PC-3 (cell line): ENCODE results near the gene ALG9. TPM values are rescaled to one million over a fixed set of nuclear protein-coding genes. Genes with fewer than 3 reads are reported as not detected.
A peak's percentile ranks its signal among the peaks of the same experiment; 100 is the strongest.

Experiments used
- ATAC-seq: fragments of 200-7000 bp; cut with Tn5 transposase; 2 replicates; pipeline ENCODE4 v1.9.1; 2020; ENCODE audit warnings: mild to moderate bottlenecking, moderate library complexity
- BruUV-seq: library from RNA; stranded (reverse); fragments of 400-500 nt; replicated peaks from 2 replicates; lab custom pipeline; 2021; lab: Mats Ljungman, UMichigan
- CTCF ChIA-PET: fragments of 300-600 bp; sonication (Branson Sonifier 250); formaldehyde crosslinking; loops from one replicate; lab custom pipeline; 2022; ENCODE audit warnings: antibody characterized with exemption; lab: Charles Lee
- POLR2A ChIA-PET: fragments of 300-600 bp; sonication (Branson Sonifier 250); formaldehyde crosslinking; loops from one replicate; lab custom pipeline; 2022; ENCODE audit warnings: antibody characterized with exemption; ENCODE audit not compliant: unreplicated experiment; lab: Charles Lee
- DNase-seq: peaks from one replicate; pipeline ENCODE4 v3.0.0-alpha.2; 2015
- H2AFZ ChIP-seq: fragments of 300-600 bp; sonication (generic); 2 replicates; pipeline ENCODE4 v1.6.0; 2016; ENCODE audit warnings: antibody characterized with exemption, low read length
- H3F3A ChIP-seq: fragments of 300-600 bp; sonication (generic); one replicate; pipeline ENCODE4 v1.6.0; 2017; ENCODE audit warnings: antibody characterized with exemption, low read length, control low read depth, mild to moderate bottlenecking; ENCODE audit not compliant: unreplicated experiment
- H3K27ac ChIP-seq: fragments of 300-600 bp; sonication (generic); 2 replicates; pipeline ENCODE4 v1.5.1; 2016; ENCODE audit warnings: mild to moderate bottlenecking, low read length
- H3K27me3 ChIP-seq: fragments of 300-600 bp; sonication (generic); 2 replicates; pipeline ENCODE4 v1.6.1; 2016; ENCODE audit warnings: low read length, mixed read lengths
- H3K36me3 ChIP-seq: fragments of 300-600 bp; sonication (generic); 2 replicates; pipeline ENCODE4 v1.6.1; 2016; ENCODE audit warnings: low read depth, mixed run types, low read length, mixed read lengths
- H3K4me1 ChIP-seq: fragments of 300-600 bp; sonication (generic); 2 replicates; pipeline ENCODE4 v1.5.1; 2016; ENCODE audit warnings: low read length; ENCODE audit not compliant: insufficient read depth
- H3K4me2 ChIP-seq: fragments of 300-600 bp; sonication (generic); 2 replicates; pipeline ENCODE4 v1.6.0; 2016; ENCODE audit warnings: low read length
- H3K4me3 ChIP-seq: fragments of 300-600 bp; sonication (generic); 2 replicates; pipeline ENCODE4 v1.5.1; 2016; ENCODE audit warnings: mild to moderate bottlenecking, low read length, mixed read lengths
- H3K79me2 ChIP-seq: fragments of 300-600 bp; sonication (generic); 2 replicates; pipeline ENCODE4 v1.6.1; 2017; ENCODE audit warnings: low read length, mixed read lengths
- H3K9ac ChIP-seq: fragments of 300-600 bp; sonication (generic); 2 replicates; pipeline ENCODE4 v1.6.0; 2016; ENCODE audit warnings: mild to moderate bottlenecking, low read length
- H3K9me2 ChIP-seq: fragments of 300-600 bp; sonication (generic); replicated peaks from 2 replicates; pipeline ENCODE4 v1.6.1; 2016; ENCODE audit warnings: mixed run types, low read length, mixed read lengths
- H3K9me3 ChIP-seq: fragments of 300-600 bp; sonication (generic); 2 replicates; pipeline ENCODE4 v1.6.1; 2016; ENCODE audit warnings: low read length, mixed read lengths
- H4K20me1 ChIP-seq: fragments of 300-600 bp; sonication (generic); 2 replicates; pipeline ENCODE4 v1.6.1; 2016; ENCODE audit warnings: low read length, mixed read lengths
- EZH2 ChIP-seq: fragments of 300-600 bp; sonication (generic); IDR thresholded peaks from one replicate; pipeline ENCODE4 v1.6.1; 2017; ENCODE audit warnings: antibody characterized with exemption, mild to moderate bottlenecking, low read length; ENCODE audit not compliant: unreplicated experiment
- EZH2phosphoT487 ChIP-seq: fragments of 300-600 bp; sonication (generic); IDR thresholded peaks from 2 replicates; pipeline ENCODE4 v1.6.1; 2018; ENCODE audit warnings: mild to moderate bottlenecking, antibody characterized with exemption, low read length, borderline replicate concordance
- intact Hi-C: fragments of 100-400 bp; cut with micrococcal nuclease; formaldehyde crosslinking; loops from 2 replicates; pipeline ENCODE4 v1.9.0; 2023
- total RNA-seq: library from RNA; depleted of rRNA; stranded (reverse); fragments of >200 nt; gene quantifications from 2 replicates; pipeline ENCODE4 v1.2.3, GENCODE V29; 2014
- TF ChIP-seq, protein P1 (sequence below): fragments of 300-600 bp; sonication (generic); conservative IDR thresholded peaks from 2 replicates; pipeline ENCODE4 v1.5.1; 2017; ENCODE audit warnings: antibody characterized with exemption, low read depth, mild to moderate bottlenecking, low read length

The ALG9 gene
- total RNA-seq, 1 experiment from 2014 or later = 34.3 TPM

DNA sequence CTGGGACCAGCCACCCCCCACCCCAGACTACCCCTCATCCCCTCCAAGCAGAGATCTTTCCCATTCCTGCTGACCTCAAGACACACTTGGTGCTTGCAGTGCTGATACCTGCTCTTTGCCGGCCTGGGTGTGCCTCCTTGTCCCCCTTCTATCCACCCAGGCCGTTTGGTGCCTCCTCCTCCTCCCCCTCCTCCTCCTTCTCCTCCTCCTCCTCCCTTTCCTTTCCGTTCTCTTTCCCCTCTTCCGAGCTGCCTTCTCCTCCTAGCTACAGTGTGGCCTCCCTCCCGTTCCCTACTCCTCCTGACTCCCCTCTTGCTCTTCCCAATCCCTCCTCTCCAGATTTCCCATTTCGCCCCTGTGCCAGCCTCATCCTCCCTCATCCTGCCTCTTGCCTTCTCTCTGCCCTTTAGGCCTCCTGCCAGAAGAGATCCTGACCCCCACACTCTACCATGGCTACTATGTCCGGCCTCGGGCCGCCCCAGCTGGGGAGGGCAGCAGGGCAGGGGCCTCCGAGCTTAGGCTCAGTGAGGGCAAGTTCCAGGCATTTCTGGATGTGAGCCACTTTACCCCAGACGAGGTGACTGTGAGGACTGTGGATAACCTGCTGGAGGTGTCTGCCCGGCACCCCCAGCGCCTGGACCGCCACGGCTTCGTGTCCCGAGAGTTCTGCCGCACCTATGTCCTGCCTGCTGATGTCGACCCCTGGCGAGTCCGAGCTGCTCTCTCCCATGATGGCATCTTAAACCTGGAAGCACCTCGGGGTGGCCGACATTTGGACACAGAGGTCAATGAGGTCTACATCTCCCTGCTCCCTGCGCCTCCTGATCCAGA is 41.9 kb upstream of the ALG9 start:
- no peak overlapping the region for H3K27ac ChIP-seq
- DNase-seq = no peak
- H3F3A ChIP-seq = no peaks in the 10 kb centered on the region
- POLR2A ChIA-PET = no interaction called here
- no peak overlapping the region for H3K4me3 ChIP-seq
- H3K36me3 ChIP-seq = no peaks in the 10 kb centered on the region
- intact Hi-C loops = no loop called here
- H3K27me3 ChIP-seq = no peaks in the 10 kb centered on the region
- no peak overlapping the region for H3K9ac ChIP-seq
- no peaks in the 10 kb centered on the region for H3K9me3 ChIP-seq
- no peaks in the 10 kb centered on the region for H3K79me2 ChIP-seq
- CTCF ChIA-PET = no interaction called here
- BruUV-seq = no TSS peak
- no peaks in the 10 kb centered on the region for H3K9me2 ChIP-seq
- ATAC-seq = no peak
- no peak overlapping the region for H2AFZ ChIP-seq
- H3K4me2 ChIP-seq = no peak overlapping the region
- TF ChIP-seq EZH2 (no peak), EZH2phosphoT487 (no peak)
- TF ChIP-seq, protein P1, sequence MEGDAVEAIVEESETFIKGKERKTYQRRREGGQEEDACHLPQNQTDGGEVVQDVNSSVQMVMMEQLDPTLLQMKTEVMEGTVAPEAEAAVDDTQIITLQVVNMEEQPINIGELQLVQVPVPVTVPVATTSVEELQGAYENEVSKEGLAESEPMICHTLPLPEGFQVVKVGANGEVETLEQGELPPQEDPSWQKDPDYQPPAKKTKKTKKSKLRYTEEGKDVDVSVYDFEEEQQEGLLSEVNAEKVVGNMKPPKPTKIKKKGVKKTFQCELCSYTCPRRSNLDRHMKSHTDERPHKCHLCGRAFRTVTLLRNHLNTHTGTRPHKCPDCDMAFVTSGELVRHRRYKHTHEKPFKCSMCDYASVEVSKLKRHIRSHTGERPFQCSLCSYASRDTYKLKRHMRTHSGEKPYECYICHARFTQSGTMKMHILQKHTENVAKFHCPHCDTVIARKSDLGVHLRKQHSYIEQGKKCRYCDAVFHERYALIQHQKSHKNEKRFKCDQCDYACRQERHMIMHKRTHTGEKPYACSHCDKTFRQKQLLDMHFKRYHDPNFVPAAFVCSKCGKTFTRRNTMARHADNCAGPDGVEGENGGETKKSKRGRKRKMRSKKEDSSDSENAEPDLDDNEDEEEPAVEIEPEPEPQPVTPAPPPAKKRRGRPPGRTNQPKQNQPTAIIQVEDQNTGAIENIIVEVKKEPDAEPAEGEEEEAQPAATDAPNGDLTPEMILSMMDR = no peak
- no peaks in the 10 kb centered on the region for H4K20me1 ChIP-seq
- peaks cover 9% of the 10 kb centered on the region for H3K4me1 ChIP-seq

- ATAC-seq = no peak
- POLR2A ChIA-PET = no interaction called here
- Histone ChIP-seq H3K9me2 (no peaks in the 10 kb centered on the region), H3K27ac (no peak within 1 kb of the TSS), H3K79me2 (no peaks in the 10 kb centered on the region), H3F3A (no peaks in the 10 kb centered on the region), H3K4me2 (peak within 1 kb of the TSS; percentile 54), H3K36me3 (no peaks in the 10 kb centered on the region), H3K9me3 (no peaks in the 10 kb centered on the region), H3K27me3 (no peaks in the 10 kb centered on the region), H3K4me3 (no peak within 1 kb of the TSS), H3K4me1 (peaks cover 6% of the 10 kb centered on the region), H2AFZ (peak within 1 kb of the TSS; percentile 69), H4K20me1 (no peaks in the 10 kb centered on the region), H3K9ac (no peak within 1 kb of the TSS)
- CTCF ChIA-PET = no interaction called here
- TF ChIP-seq EZH2phosphoT487 = no peak
- TF ChIP-seq, protein P1 = no peak
- TF ChIP-seq EZH2 = no peak
- intact Hi-C loops = no loop called here
- BruUV-seq = no TSS peak
- no peak for DNase-seq
These were observed 41.2 kb upstream of the ALG9 start, which contains the start of gene HSPB2 for GRCh38 chr11:111912535-111912934. TSS of gene HSPB2 (plus strand) at chr11:111912734. CDS start at chr11:111912830, 96 bp downstream.
